Measurements from ENCODE around the gene KCNK7. TPM values are rescaled to one million over a fixed set of nuclear protein-coding genes. Genes with fewer than 3 reads are reported as not detected.
"Not testable (repeated sequence)": the region's sequence is repeated elsewhere in the genome, so short reads cannot be mapped to it uniquely, and the experiment has no call there.

Gene KCNK7, protein sequence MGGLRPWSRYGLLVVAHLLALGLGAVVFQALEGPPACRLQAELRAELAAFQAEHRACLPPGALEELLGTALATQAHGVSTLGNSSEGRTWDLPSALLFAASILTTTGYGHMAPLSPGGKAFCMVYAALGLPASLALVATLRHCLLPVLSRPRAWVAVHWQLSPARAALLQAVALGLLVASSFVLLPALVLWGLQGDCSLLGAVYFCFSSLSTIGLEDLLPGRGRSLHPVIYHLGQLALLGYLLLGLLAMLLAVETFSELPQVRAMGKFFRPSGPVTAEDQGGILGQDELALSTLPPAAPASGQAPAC
- total RNA-seq (2014; rRNA removed; shearing (Covaris generic)): not detected in 2 replicates

DNA sequence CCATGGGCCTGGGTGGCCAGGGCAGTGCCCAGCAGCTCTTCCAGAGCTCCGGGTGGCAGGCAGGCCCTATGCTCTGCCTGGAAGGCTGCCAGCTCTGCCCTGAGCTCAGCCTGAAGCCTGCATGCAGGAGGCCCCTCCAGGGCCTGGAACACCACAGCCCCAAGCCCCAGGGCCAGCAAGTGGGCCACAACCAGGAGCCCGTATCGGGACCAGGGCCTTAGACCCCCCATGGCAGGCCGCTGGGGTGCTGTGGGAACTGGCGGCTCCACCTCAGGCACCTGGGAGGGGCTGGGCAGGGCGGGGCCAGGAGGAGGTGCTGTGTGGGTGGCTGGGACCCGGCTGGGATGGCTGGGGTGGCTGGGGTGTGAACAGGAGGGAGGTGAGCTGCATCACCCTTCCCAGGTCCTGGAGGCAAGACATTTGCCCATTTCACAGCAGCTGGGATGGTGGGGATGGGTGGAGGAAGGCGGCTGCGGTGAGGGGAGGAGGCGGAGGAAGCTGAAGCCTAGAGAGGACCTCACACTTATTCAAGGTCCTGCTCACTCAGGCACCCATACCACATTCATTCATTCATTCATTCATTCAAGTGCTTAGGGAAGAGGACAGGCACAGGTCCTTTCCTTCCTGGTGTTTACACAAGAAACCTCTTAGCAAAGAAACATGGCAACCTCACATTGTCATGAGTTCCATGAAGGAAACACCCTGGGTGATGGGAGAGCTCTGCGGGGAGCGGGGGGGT lies at the start of gene KCNK7:
KCNK7 (minus strand) TSS at position 258 of the 739 bp plus-strand sequence; CDS start at position 230, 28 bp downstream.
- DNase-seq (ENCODE audit: low spot score): no peak

DNA sequence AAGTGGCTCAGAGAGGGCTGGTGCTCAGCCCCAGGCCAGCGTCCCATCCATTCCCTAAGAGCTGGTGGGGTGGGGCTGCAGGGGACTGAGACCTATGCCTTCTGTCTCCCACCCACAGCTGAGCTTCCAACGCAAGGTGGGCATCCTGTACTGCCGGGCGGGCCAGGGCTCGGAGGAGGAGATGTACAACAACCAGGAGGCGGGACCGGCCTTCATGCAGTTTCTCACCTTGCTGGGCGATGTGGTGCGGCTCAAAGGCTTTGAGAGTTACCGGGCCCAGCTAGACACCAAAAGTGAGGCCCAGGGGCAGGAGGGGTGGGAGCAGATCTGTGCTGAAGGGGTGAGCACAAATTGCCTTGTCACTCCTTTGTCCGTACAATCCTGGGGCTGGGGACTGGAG lies 49.2 kb upstream of the KCNK7 start:
- no peak for DNase-seq (ENCODE audit: low spot score)

DNA sequence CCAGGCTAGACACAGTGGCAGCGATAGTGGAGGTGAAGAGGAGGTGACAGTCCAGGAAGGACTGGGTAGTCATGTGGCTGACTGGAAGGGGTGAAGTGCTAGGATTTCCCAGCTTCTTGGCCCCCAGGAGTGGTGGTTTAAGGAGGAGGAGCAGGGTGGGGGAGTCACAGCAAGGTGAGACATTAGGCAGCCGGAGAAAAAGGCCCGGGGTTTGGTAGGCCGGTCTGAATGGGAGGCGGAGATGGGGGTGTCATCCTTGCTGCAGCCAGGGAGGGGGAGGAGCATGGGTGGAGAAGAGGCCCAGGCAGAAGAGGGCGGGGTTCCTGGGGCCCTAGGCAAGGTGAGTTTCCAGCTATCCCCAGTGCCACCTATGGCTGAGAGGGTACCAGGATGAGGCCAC lies 48.4 kb upstream of the KCNK7 start:
- DNase-seq (ENCODE audit: low spot score): no peak

DNA sequence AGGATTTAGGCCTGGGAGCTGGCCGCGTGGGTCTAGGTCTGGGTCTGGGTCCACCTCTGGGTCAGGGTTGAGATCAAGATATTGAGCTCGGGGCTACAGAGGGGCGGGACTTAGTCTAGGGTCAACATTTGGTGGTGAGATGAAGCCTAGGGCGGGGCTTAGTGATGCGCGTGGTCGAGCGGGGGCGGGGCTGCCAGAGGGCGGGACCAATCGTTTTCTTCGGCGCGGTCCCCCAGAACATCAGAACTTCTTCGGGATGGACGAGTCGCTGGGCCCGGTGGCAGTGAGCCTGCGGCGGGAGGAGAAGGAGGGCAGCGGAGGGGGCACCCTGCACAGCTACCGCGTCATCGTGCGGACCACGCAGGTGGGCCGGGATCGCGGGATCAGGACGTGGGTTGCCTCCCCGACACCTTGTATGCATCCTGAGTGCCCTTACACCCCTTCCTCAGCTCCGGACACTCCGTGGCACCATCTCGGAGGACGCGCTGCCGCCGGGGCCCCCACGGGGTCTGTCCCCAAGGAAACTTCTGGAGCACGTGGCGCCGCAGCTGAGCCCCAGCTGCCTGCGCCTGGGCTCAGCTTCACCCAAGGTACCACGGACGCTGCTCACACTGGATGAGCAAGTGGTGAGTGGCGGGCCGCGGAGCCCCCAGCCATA lies 46.5 kb upstream of the KCNK7 start:
- no peak for DNase-seq (ENCODE audit: low spot score)

DNA sequence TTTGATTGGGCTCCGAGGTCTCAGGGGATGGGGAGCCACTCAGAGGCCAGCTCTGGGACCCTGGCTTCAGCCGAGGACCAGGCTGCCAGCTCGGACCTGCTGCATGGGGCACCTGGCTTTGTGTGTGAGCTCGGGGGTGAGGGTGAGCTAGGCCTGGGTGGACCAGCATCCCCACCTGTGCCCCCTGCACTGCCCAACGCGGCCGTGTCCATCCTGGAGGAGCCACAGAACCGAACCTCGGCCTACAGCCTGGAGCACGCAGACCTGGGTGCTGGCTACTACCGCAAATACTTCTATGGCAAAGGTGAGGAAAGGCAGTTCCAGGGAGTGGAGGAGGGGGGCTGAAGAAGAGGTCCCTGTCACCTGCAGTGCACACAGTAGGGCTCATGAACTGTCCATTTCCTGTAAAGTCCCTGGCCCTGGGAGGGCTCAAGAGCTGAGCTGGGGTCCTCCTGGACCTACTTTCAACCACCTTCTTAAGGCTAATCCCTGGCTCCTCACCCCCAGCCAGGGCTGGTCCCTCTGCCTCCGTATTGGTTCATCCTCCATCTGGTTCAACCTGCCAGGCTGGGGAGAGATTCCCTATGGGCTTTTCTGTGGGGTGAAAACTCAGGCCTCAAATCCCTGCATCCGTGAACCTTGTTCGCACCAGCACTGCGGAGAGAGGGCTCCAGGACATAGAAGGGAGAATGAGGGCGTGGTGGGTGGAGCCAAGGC lies 45.9 kb upstream of the KCNK7 start:
- no peak for DNase-seq (ENCODE audit: low spot score)

DNA sequence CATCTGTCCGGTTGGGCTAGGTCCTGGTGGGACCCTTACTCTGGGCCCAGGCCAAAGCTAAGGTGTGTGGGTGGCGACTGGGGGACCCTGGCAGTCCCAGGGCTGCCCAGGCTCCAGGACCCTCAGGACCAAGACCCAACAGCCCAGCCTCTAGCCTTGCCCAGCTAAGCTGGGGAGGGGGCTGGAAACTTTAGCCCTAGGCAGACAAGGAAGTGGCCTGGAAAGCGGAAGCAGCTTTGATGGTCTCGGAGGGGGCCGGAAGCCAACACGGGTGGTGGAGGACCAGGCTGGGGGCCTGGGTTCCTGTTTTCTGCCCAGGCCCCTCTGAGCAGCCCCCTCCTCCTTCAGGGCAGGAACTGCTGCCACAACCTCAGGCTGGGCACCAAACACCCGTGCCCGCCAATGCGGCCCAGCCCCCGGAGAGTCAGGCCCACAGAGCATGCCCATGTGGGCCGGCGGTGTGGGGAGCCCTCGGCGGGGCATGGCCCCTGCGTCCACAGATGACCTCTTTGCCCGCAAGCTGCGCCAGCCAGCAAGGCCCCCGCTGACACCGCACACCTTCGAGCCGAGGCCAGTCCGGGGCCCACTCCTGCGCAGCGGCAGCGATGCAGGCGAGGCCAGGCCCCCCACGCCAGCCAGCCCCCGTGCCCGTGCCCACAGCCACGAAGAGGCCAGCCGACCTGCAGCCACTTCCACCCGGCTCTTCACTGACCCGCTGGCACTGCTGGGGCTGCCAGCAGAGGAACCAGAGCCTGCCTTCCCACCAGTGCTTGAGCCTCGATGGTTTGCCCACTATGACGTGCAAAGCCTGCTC lies 45.1 kb upstream of the KCNK7 start:
- no peak for DNase-seq (ENCODE audit: low spot score)

DNA sequence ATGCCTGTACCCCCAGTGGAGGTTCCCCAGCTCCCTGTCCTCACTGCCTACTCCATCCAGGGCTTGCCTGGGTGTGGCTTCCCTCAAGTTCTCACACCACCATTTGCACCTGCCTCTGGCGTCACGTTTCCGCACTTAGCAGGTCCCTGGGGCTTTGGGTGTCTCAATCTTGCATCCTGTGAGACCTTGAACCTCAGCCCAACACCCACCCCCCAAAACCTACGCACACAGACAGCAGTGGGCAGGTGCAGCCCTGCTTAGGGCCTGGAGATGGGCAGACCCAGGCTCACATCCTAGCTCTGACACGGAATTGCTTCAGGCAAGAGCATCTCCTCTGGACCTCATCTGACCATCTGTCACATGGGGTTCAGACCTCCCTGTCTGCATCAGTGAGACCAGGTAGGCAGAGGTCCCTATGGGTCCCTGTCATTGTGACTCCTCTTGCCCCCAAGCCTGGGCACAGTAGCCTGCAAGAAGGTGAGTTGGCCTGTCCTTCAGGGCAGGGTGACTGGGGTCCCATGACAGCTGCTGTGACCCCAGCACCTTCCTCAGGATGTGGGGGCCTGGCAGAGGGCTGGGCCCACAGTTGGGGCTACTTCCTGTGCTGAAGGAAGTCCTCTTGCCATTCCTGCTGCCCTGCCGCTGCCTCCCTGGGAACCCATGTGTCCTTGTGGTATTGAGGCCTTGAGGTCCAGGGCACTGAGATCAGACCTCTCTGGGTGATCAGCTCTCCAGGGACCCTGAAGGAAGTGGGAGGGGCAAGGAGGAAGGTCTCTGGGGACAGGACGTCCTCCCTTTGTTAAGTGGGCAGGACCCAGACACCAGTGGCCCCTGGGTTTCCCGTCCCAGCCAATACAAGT lies 44.3 kb upstream of the KCNK7 start:
- DNase-seq (ENCODE audit: low spot score): no peak

DNA sequence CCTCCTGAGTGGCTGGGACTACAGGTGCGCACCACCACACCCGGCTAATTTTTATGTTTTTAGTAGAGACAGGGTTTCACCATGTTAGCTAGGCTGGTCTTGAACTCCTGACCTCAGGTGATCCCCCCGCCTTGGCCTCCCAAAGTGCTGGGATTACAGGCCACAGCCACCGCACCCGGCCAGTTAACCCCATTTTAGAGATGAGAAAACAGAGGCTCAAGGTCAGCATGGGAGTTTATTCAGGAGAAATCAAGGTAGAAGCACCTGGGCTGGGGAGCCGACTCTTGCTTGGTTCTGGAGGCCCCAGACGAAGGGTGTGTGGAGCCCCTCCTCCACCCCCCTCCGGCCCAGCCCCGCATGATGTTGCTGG lies 43.6 kb upstream of the KCNK7 start:
- DNase-seq (ENCODE audit: low spot score): not testable (repeated sequence)

DNA sequence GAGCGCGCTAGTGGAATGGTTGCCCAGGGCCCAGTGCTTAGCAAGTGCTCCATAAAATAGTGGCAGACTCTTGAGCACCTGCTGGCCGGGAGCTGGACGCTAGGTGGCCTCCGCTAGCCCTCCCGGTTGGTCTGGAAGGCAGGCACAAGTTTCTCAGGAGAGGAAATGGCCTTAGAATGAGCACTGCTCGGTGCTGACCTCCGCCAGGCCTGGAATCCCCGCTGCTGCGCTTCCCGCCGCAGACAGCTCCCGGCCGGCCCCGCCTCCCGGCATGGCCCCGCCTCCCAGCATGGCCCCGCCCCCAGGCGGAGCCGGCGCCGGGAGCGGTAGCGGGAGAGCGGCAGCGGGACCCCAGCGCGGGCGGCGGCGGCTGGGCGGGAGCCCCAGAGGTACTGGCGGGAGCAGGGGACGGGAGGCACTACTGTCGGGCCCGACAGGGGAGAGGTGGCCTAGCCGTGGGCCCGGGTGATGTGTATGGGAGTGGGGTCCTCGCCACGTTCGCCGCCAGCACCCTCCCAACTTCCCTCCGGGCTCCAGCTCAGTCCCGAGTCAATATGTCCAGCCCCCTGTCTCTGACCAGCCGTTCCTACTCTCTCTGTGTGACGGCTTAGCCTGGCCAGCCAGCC lies 42.3 kb upstream of the KCNK7 start, which contains the start of gene SIPA1:
SIPA1 (plus strand) TSS at position 308 of the 626 bp plus-strand sequence. CDS start 2,821 bp downstream, outside the sequence.
- DNase-seq (ENCODE audit: low spot score): peak; percentile 89

DNA sequence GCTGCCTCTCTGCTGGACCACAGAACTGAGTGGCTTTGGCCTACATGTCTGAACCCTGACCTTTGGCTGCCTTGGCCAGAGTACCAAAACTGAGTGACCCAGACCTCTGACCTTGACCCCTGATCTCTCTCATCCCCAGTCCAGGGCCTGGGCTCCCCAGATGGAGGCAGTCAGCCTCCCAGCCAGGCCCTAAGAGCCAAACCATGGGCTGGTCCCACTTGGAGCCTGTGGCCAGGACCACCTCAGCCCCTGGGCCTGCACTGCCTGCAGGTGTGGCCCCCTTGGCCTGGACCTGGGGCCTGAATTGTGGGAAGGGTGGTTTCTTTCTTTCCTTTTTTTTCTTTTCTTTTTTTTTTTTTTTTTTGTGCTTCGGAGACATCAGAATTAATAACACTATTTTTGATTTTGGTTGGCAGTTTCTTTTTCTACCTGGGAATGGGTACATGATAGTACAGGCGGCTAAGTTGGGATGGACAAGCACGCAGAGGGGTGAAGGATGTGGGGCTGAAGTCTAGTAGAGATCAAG lies 41.5 kb upstream of the KCNK7 start:
- no peak for DNase-seq (ENCODE audit: low spot score)

DNA sequence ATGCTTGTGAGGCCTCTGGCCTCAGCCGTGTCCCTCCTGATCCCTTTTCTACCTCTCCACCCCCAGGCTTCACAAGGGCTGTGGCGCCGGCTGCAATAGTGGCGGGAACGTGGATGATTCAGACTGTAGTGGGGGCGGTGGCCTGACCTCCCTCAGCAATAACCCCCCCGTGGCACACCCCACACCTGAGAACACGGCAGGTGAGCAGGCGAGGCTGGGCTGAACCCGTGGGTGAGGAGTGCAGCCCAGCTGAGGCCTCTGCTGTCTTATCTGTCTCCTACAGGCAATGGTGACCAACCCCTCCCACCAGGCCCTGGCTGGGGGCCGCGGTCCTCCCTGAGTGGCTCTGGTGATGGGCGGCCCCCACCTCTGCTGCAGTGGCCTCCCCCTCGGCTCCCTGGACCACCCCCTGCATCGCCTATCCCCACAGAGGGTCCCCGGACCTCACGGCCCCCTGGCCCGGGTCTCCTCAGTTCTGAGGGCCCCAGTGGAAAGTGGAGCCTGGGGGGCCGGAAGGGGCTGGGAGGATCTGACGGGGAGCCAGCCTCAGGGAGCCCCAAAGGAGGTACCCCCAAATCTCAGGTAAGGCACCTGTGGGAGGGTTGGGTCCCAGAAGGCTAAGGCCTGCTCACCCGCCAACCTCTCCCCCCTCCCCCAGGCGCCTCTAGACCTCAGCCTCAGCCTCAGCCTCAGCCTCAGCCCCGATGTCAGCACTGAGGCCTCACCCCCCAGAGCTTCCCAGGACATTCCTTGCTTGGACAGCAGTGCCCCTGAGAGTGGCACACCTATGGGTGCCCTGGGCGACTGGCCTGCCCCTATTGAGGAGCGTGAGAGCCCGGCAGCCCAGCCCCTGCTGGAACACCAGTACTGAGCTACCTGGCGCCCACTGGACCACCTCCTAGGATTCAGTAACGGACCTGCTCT lies 40.8 kb upstream of the KCNK7 start:
- DNase-seq (ENCODE audit: low spot score): no peak

DNA sequence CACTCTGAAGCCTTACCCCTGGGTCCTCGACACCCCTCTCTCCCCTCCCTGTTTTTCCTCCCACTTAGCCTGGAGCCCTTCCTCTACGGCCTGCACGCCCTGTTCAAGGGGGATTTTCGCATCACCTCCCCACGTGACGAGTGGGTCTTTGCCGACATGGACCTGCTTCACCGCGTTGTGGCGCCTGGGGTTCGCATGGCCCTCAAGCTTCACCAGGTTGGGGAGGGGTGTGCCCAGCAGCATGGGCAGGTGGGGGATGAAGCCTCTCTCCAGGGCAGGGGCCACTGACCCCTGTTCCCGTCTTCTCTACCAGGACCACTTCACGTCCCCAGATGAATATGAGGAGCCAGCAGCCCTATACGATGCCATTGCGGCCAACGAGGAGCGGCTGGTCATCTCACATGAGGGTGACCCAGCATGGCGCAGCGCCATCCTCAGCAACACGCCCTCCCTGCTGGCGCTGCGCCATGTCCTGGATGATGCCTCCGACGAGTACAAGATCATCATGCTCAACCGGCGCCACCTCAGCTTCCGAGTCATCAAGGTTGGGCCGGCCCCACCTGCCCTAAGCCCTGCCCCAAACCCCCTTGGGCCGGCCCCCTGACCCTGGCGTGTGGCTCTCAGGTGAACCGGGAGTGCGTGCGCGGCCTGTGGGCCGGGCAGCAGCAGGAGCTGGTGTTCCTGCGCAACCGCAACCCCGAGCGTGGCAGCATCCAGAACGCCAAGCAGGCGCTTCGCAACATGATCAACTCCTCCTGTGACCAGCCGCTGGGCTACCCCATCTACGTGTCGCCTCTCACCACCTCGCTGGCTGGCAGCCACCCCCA lies 39.5 kb upstream of the KCNK7 start:
- no peak for DNase-seq (ENCODE audit: low spot score)

DNA sequence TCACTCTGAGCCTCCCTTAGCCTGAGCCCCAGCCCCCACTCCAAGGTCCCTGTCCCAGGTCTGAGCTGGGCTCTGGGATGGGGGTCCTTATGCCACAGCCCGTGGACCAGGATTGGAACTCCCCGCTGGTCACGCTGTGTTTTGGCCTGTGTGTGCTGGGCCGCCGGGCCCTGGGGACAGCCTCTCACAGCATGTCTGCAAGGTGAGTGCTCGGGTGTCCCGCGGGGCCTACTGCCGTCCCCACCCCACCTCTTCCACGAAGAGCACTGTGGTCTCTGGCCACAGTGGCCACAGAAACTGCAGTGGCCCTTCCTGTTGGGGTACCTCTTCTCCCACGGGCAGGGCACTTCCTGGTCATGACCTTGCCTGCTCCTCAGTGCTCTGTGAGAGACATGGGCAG lies 38.8 kb upstream of the KCNK7 start:
- no peak for DNase-seq (ENCODE audit: low spot score)

DNA sequence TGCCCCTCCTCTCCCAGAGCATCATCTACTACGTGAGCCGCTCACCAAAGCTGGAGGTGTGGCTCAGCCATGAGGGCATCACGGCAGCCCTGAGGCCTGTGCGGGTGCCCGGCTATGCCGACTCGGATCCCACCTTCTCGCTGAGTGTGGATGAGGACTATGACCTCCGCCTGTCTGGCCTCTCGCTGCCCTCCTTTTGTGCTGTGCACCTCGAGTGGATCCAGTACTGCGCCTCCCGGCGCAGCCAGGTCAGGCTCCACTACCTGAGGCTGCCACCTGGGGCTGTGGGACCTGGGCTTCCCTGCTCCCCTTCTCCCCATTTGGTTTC lies 38.5 kb upstream of the KCNK7 start:
- no peak for DNase-seq (ENCODE audit: low spot score)

DNA sequence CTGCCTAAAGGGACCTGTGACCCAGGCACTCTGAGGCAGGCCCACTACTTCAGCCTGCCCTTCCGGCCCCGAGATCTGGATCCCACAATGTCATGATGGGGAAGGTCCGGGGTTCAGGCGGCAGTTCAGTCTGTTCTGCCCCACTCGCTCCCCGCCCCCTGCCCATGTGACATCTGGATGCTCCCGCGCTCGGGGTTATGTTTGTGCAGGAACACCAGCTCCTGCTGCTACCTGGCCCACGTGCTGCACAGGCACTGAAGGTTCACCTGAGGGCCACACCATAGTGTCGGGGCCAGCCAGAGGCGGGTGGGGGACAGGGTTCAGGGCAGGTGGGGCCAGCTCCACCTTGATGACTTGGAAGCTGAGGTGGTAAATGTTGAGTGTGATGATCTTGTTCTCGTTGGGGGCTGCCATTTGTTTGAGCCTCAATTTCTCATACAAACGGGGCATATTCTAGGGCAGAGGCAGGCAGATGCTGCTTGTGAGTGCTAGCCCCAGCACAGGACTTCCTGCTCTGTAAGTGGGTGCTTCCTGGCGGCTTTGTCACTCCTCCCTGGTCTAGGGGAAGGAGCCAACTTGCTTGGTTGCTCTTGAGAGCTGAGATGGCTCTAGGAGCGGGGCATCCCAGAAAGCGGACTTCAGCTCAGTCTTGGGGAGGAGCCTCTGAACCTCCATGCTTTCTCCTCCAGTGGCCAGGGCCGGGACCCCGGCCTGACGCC lies 37.9 kb upstream of the KCNK7 start:
- no peak for DNase-seq (ENCODE audit: low spot score)

DNA sequence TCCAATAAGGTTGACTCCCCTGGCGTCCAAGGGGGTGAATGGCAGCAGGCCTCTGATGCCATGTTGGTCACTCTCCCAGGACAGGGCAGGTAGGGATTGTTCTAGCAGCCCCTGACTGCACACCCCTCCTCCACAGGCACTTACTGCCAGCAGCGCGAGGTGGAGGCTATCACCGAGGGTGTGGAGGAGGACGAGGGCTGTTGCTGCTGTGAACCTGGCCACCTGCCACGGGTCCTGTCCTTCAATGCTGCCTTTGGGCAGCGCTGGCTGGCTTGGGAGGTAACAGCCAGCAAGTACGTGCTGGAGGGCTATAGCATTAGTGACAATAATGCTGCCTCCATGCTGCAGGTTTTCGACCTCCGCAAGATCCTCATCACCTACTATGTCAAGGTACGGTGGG lies 34.6 kb upstream of the KCNK7 start:
- DNase-seq (ENCODE audit: low spot score): no peak

DNA sequence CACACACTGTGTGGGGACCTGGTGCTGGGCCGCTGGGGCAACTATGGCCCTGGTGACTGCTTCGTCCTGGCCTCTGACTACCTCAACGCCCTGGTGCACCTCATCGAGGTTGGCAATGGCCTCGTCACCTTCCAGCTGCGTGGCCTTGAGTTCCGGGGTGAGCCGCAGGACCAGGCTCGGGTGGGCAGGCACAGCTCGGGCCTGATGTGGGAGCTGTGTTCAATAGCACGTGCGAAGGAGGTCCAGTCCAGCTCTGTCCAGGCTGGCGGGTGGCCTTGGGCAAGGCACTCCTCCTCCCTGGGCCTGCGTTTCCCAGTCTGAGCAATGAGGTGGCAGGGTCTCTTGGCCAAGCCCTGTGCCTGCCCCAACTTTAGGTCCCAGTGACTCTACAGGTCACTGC lies 34.0 kb upstream of the KCNK7 start:
- no peak for DNase-seq (ENCODE audit: low spot score)

All from H4 (cell line).